Astrocyte of the cerebellum (primary cell): ENCODE results near the gene PTPRB.

Source experiments
- DNase-seq: peaks from one replicate; pipeline ENCODE4 v3.0.0-alpha.2; 2011; ENCODE audit warnings: low read depth
- H3K4me3 ChIP-seq: 2 replicates; pipeline ENCODE4 v1.5.1; 2011; ENCODE audit warnings: mild to moderate bottlenecking, low read depth, low read length, moderate library complexity
- in situ Hi-C: cut with HindIII; loops from 2 replicates; pipeline ENCODE4 v1.10.0; 2017; ENCODE audit warnings: low sequenced_read_pairs
- TF ChIP-seq, protein P1 (sequence below): IDR thresholded peaks from 2 replicates; pipeline ENCODE4 v1.5.1; 2012; ENCODE audit warnings: low read length, low read depth, moderate library complexity, mild to moderate bottlenecking; ENCODE audit errors: missing control alignments

Gene PTPRB

DNA sequence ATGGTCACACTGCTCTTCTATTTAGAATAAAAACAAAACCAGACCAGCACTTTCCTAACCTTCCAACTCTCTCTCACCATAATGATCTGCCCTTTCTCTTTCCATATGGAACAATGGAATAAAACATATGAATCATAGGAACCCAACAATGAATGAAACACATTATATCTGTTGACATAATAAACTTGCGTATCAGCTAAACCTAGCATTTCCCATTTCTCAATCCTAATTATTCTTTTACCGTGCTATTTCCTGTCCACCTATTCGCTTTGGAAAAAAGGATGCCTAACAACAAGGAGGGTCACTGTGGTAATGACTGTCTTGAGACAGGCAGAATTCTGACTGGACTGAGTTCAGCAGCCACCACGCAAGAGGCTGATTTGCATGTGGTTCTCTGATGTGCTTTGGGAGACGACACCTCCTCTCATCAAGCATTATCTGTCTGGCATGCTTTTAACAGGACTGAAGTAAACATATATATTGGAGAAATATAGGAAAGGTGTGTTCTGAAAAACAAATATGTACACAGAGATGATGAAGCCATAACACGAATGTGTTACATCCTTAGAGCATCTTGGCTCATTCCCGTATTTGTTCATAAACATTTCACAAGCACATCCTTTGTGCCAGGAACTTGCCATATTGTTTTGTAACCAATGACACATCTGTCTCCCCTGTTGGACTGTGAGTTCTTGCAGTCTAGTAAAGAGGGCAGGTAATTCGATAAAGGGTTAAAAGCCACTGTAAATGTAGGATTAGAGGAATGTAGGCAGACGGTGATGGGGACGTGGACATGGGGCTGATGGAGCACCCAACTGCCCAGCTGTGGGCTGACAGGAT lies 87.7 kb downstream of the PTPRB start:
- in situ Hi-C loops: no loop called here
- TF ChIP-seq, protein P1, sequence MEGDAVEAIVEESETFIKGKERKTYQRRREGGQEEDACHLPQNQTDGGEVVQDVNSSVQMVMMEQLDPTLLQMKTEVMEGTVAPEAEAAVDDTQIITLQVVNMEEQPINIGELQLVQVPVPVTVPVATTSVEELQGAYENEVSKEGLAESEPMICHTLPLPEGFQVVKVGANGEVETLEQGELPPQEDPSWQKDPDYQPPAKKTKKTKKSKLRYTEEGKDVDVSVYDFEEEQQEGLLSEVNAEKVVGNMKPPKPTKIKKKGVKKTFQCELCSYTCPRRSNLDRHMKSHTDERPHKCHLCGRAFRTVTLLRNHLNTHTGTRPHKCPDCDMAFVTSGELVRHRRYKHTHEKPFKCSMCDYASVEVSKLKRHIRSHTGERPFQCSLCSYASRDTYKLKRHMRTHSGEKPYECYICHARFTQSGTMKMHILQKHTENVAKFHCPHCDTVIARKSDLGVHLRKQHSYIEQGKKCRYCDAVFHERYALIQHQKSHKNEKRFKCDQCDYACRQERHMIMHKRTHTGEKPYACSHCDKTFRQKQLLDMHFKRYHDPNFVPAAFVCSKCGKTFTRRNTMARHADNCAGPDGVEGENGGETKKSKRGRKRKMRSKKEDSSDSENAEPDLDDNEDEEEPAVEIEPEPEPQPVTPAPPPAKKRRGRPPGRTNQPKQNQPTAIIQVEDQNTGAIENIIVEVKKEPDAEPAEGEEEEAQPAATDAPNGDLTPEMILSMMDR: no peak
- no peak for DNase-seq
- no peak overlapping the region for H3K4me3 ChIP-seq

DNA sequence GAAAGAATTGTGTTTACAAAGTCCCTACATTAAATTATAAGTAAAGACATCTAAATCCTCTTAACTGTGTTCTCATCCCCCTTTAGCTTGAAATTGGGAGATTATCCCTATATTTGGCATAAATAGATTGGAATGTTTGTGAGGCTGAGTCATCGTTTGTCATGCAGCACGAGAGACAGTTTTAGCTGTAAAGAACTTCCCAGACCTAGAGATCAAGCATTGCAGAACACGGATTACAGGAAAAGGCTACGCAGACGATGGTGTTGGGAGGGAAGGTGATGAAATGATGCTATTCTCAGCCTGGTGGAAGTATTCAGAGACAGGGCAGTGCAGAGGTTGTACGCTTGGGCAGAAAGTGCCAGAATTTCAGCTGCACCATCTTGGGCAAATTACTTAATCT lies 93.8 kb downstream of the PTPRB start:
- TF ChIP-seq, protein P1: no peak
- peak; percentile 56 for DNase-seq
- in situ Hi-C loops: no loop called here
- no peak overlapping the region for H3K4me3 ChIP-seq

DNA sequence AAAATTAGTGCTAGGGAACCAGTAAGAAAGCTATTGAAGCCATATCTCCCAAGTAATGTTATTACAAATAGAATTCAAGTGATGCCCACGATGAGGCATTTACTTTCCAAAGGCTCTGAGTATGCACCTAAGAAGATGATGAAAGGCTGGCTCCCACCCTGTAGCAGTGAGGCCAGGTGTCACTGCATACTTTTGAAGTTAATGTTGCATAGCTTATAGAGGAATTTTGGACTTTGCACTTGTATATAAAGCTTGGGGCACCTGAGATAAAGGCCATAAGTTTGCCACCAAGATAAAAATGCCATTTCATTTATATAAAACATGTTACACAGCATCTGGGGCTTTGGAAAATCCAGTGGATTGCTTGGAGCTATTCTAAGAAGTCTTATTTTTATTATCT lies 96.2 kb downstream of the PTPRB start:
- TF ChIP-seq, protein P1: no peak
- no peak for DNase-seq
- in situ Hi-C loops: no loop called here
- no peak overlapping the region for H3K4me3 ChIP-seq

DNA sequence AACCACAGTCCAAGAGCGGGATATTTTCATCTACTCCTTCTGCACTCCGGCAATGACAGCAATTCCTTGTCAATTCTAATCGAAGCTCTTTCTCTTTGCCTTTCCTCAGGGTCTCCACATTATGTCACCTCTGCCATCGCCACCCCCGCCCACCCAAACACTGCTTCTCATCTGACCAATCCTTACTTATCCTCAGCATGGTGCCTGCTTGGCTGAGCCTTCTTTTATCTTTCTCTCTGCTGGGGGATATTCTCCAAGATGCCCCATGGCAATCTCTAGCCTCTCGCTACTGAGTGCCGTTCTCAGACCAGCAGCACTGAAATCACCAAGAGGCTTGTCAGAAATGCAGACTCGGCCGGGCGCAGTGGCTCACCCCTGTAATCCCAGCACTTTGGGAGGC lies 100.6 kb downstream of the PTPRB start:
- no peak for DNase-seq
- in situ Hi-C loops: no loop called here
- H3K4me3 ChIP-seq: no peak overlapping the region
- TF ChIP-seq, protein P1: no peak

DNA sequence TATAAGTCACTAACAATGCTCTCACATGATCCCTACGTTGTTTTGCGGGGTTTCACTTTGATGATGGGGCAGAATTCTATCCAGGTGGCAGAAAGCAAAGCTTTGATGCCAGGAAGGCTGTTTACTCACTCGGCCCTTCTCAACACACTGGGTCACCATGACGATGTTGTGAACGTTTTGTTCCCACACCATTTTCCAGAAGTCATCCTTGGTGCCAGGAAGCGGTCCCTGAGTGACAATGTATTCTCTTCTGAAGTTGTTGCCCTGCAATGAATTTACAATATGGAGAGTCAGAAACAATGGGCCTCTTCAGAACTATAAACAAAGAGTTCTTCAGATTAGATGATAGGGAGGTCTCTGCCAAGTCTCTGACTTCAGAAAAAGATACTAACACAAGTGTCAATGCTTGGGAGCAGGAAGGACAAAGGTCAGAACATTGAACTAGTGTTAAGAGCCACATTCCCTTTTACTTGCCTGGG lies 101.3 kb downstream of the PTPRB start:
- TF ChIP-seq, protein P1: no peak
- DNase-seq: no peak
- in situ Hi-C loops: no loop called here
- no peak overlapping the region for H3K4me3 ChIP-seq

DNA sequence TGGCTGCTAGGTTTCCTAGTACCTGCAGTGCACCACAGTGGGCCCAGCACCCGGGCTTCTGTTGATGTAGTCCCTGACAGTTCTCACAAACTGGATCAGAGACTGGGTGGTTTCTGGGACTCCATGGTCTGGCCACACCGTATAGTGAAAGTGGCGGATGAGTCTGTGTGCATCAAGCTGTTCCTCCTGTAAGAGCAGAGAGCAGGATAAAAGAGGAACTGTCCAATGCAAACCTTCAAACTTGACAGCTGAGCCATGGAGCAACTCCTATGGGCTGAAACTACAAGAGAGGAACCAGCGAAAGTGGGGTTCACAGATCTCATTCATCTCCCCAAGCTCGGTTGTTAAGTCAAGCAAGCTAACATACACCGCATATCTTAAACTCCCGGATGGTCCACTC lies 102.8 kb downstream of the PTPRB start:
- in situ Hi-C loops: no loop called here
- DNase-seq: no peak
- TF ChIP-seq, protein P1: no peak
- H3K4me3 ChIP-seq: no peak overlapping the region
